GM18907 (cell line): Measurements from ENCODE around the gene TBC1D32.
"Not testable (repeated sequence)": the region's sequence is repeated elsewhere in the genome, so short reads cannot be mapped to it uniquely, and the experiment has no call there.

ENCODE experiments used
- ATAC-seq: cut with Tn5 transposase; IDR thresholded peaks from one replicate; pipeline ENCODE4 v1.9.1; 2021; ENCODE audit warnings: mild to moderate bottlenecking, moderate library complexity; ENCODE audit not compliant: unreplicated experiment

TBC1D32 gene

GRCh38 chr6:121333694-121334093 lies 586 bp downstream of the TBC1D32 start:
- not testable (repeated sequence) for ATAC-seq

GRCh38 chr6:121333196-121333595 lies 1.1 kb downstream of the TBC1D32 start:
- no peak for ATAC-seq

GRCh38 chr6:121330516-121330915 lies 3.8 kb downstream of the TBC1D32 start:
- ATAC-seq = no peak

GRCh38 chr6:121321282-121321681 lies 13.0 kb downstream of the TBC1D32 start:
- ATAC-seq = no peak

- ATAC-seq = no peak
Observed at GRCh38 chr6:121319603-121320002, 14.7 kb downstream of the TBC1D32 start.

- ATAC-seq = no peak
Observed at GRCh38 chr6:121319112-121319553, 15.1 kb downstream of the TBC1D32 start.

GRCh38 chr6:121314381-121315112 lies 19.7 kb downstream of the TBC1D32 start:
- ATAC-seq = no peak

GRCh38 chr6:121311814-121312213 lies 22.5 kb downstream of the TBC1D32 start:
- ATAC-seq = not testable (repeated sequence)

- no peak for ATAC-seq
Observed at GRCh38 chr6:121310495-121310894, 23.8 kb downstream of the TBC1D32 start.

- no peak for ATAC-seq
Observed at GRCh38 chr6:121309768-121310469, 24.4 kb downstream of the TBC1D32 start.

- peak; percentile 93 for ATAC-seq
Observed at GRCh38 chr6:121305957-121306607, 28.2 kb downstream of the TBC1D32 start.

- peak; percentile 78 for ATAC-seq
Observed at GRCh38 chr6:121302882-121303281, 31.4 kb downstream of the TBC1D32 start.

GRCh38 chr6:121301156-121301555 lies 33.1 kb downstream of the TBC1D32 start:
- not testable (repeated sequence) for ATAC-seq

GRCh38 chr6:121297694-121298093 lies 36.6 kb downstream of the TBC1D32 start:
- no peak for ATAC-seq

- no peak for ATAC-seq
Observed at GRCh38 chr6:121285041-121285440, 49.2 kb downstream of the TBC1D32 start.

- ATAC-seq = no peak
Observed at GRCh38 chr6:121274666-121275295, 59.5 kb downstream of the TBC1D32 start.

- no peak for ATAC-seq
Observed at GRCh38 chr6:121263742-121264141, 70.5 kb downstream of the TBC1D32 start.

- ATAC-seq = no peak
Observed at GRCh38 chr6:121260651-121261102, 73.6 kb downstream of the TBC1D32 start.

GRCh38 chr6:121247386-121247785 lies 86.9 kb downstream of the TBC1D32 start:
- no peak for ATAC-seq

- no peak for ATAC-seq
Observed at GRCh38 chr6:121242386-121242785, 91.9 kb downstream of the TBC1D32 start.

GRCh38 chr6:121237859-121238258 lies 96.4 kb downstream of the TBC1D32 start:
- no peak for ATAC-seq
